Astrocyte (in vitro differentiated cells and primary cell): ENCODE data around the gene APPL1.

ENCODE experiments used
- CTCF ChIP-seq: IDR thresholded peaks from 2 replicates; pipeline ENCODE4 v1.5.1; 2011; ENCODE audit warnings: low read depth, mild to moderate bottlenecking, inconsistent platforms, low read length, moderate library complexity; ENCODE audit not compliant: insufficient read depth
- EZH2 ChIP-seq: IDR thresholded peaks from 2 replicates; pipeline ENCODE4 v1.6.1; 2012; ENCODE audit warnings: mild to moderate bottlenecking, low read length, inconsistent platforms; ENCODE audit not compliant: insufficient read depth

GRCh38 chr3:57274845-57275244 lies 47.3 kb downstream of the APPL1 start:
- TF ChIP-seq CTCF, result no peak
- no peak for TF ChIP-seq EZH2
